ENCODE results near the gene ATXN10. TPM values are rescaled to one million over a fixed set of nuclear protein-coding genes. Genes with fewer than 3 reads are reported as not detected.

ATXN10 gene
- total and polyA plus RNA-seq, 2 of the 13 experiments (the other 11 are each of a cell fraction or from before 2014, with no cell fraction given) = 60.1 to 194 TPM

- intact Hi-C loops (cut with micrococcal nuclease; ENCODE audit: unreplicated experiment) = no loop called here
- no peak overlapping the region for H2AFZ ChIP-seq (ENCODE audit: low read length)
- WGBS (ENCODE audit: low lambda C conversion rate) = 0% methylated on average over 1 of the region's 16 CpGs
- in situ Hi-C loops (cut with HindIII; ENCODE audit: extremely low pct_ligation_motif_present, low pct_unique_long_range_greater_than_20kb) = no loop called here
- ATAC-seq (no peak), DNase-seq (ENCODE audit: low spot score) (no peak), FAIRE-seq (no peak)
- H3K27me3 ChIP-seq (ENCODE audit: control insufficient read depth in 1 of 2, insufficient read depth in 2 of 2, low read length in 2 of 2) = peaks cover 7 to 67% of the 10 kb centered on the region in 2 experiments; a peak in 4 of 5 replicates
- no peak overlapping the region for H3K4me3 ChIP-seq (replicated peaks in 1 of 3; ENCODE audit: insufficient read depth in 1 of 3, low read depth in 2 of 3, low read length in 3 of 3)
- H3K9ac ChIP-seq (ENCODE audit: insufficient read depth, low read depth, low read length) = no peak overlapping the region
- no peaks in the 10 kb centered on the region for H3K36me3 ChIP-seq (replicated peaks in 1 of 2; ENCODE audit: control insufficient read depth in 1 of 2, insufficient read depth in 2 of 2, low read length in 2 of 2)
- H3K79me2 ChIP-seq (ENCODE audit: insufficient read depth, low read length) = no peaks in the 10 kb centered on the region
- H3K4me2 ChIP-seq (ENCODE audit: low read depth, low read length) = no peak overlapping the region
- ChIA-PET POLR2A (no interaction called here), CTCF (ENCODE audit: low intra/inter-chr PET ratio, low total read pairs) (no interaction called here)
- TF ChIP-seq RFXAP (CRISPR knock-in tag; IDR thresholded peaks at IDR 0.05; ENCODE audit: borderline replicate concordance) (no peak), ZNF292 (CRISPR knock-in tag; IDR thresholded peaks at IDR 0.05; ENCODE audit: borderline replicate concordance, low read depth) (no peak), SMAD1 (CRISPR knock-in tag; IDR thresholded peaks at IDR 0.05; ENCODE audit: borderline replicate concordance, low read depth) (no peak), HOXA7 (CRISPR knock-in tag; IDR thresholded peaks at IDR 0.05) (no peak), ZNF296 (CRISPR knock-in tag; conservative IDR thresholded peaks at IDR 0.05) (no peak), ZNF577 (CRISPR knock-in tag; IDR thresholded peaks at IDR 0.05; ENCODE audit: borderline replicate concordance, low read depth) (no peak), HNRNPLL (IDR thresholded peaks at IDR 0.05; ENCODE audit: low read depth, low read length, poor library complexity, severe bottlenecking) (no peak), ZNF841 (CRISPR knock-in tag; IDR thresholded peaks at IDR 0.05; ENCODE audit: borderline replicate concordance) (no peak), ZNF510 (CRISPR knock-in tag; IDR thresholded peaks at IDR 0.05; ENCODE audit: low read depth) (no peak), ZNF446 (CRISPR knock-in tag; IDR thresholded peaks at IDR 0.05) (no peak), ZBTB44 (CRISPR knock-in tag; IDR thresholded peaks at IDR 0.05) (no peak), ZBTB46 (CRISPR knock-in tag; IDR thresholded peaks at IDR 0.05; ENCODE audit: borderline replicate concordance) (no peak)
- TF ChIP-seq, protein P1, sequence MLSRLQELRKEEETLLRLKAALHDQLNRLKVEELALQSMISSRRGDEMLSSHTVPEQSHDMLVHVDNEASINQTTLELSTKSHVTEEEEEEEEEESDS (CRISPR knock-in tag; IDR thresholded peaks at IDR 0.05; ENCODE audit: borderline replicate concordance) = no peak
- TF ChIP-seq, protein P2, sequence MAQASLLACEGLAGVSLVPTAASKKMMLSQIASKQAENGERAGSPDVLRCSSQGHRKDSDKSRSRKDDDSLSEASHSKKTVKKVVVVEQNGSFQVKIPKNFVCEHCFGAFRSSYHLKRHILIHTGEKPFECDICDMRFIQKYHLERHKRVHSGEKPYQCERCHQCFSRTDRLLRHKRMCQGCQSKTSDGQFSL (CRISPR knock-in tag; IDR thresholded peaks at IDR 0.05) = no peak
- TF ChIP-seq, protein P3, sequence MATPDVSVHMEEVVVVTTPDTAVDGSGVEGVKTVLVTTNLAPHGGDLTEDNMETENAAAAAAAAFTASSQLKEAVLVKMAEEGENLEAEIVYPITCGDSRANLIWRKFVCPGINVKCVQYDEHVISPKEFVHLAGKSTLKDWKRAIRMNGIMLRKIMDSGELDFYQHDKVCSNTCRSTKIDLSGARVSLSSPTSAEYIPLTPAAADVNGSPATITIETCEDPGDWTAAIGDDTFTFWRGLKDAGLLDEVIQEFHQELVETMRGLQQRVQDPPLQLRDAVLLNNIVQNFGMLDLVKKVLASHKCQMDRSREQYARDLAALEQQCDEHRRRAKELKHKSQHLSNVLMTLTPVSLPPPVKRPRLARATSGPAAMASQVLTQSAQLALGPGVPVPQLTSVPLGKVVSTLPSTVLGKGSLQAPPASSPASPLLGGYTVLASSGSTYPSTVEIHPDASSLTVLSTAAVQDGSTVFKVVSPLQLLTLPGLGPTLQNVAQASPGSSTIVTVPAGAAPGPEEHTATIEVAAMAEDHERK (CRISPR knock-in tag; IDR thresholded peaks at IDR 0.05; ENCODE audit: low read depth) = no peak
- BruUV-seq (replicated peaks) = no TSS peak
- H3K9me3 ChIP-seq (ENCODE audit: low read length) = no peaks in the 10 kb centered on the region
- no peak overlapping the region for H3K27ac ChIP-seq (ENCODE audit: extremely low read length, insufficient read depth, low read length)
- no peaks in the 10 kb centered on the region for H4K20me1 ChIP-seq (ENCODE audit: insufficient read depth, low read length)
- no peaks in the 10 kb centered on the region for H3K4me1 ChIP-seq (ENCODE audit: insufficient read depth, low read length)
Observed at GRCh38 chr22:45892681-45893461, 221.2 kb downstream of the ATXN10 start.

Measured in HepG2 (cell line).